A204.1 (cell line): ENCODE measurements around the gene KIF23.

Source experiments
- FAIRE-seq: peaks from 2 replicates; lab custom pipeline; 2012; peaks lifted over from hg19 to GRCh38; lab: Jason Lieb, UNC

Gene KIF23

GRCh38 chr15:69466733-69467132 lies 52.6 kb downstream of the KIF23 start:
- no peak for FAIRE-seq

GRCh38 chr15:69467636-69468035 lies 53.5 kb downstream of the KIF23 start:
- no peak for FAIRE-seq

GRCh38 chr15:69468241-69469121 lies 54.3 kb downstream of the KIF23 start:
- FAIRE-seq, result no peak

- FAIRE-seq, result no peak
Measured at GRCh38 chr15:69469467-69470201, 55.5 kb downstream of the KIF23 start.

- no peak for FAIRE-seq
Measured at GRCh38 chr15:69472046-69472445, 57.9 kb downstream of the KIF23 start.

- no peak for FAIRE-seq
Measured at GRCh38 chr15:69472562-69472961, 58.4 kb downstream of the KIF23 start.

GRCh38 chr15:69474291-69474690 lies 60.1 kb downstream of the KIF23 start:
- no peak for FAIRE-seq

GRCh38 chr15:69474846-69475455 lies 60.8 kb downstream of the KIF23 start:
- FAIRE-seq, result no peak

GRCh38 chr15:69475769-69476358 lies 61.7 kb downstream of the KIF23 start:
- FAIRE-seq, result peak; percentile 90

GRCh38 chr15:69476704-69477473 lies 62.7 kb downstream of the KIF23 start:
- no peak for FAIRE-seq

- no peak for FAIRE-seq
Measured at GRCh38 chr15:69478259-69478781, 64.2 kb downstream of the KIF23 start.

GRCh38 chr15:69479081-69479480 lies 64.9 kb downstream of the KIF23 start:
- no peak for FAIRE-seq

- FAIRE-seq, result no peak
Measured at GRCh38 chr15:69479971-69480370, 65.8 kb downstream of the KIF23 start.

GRCh38 chr15:69480932-69481331 lies 66.8 kb downstream of the KIF23 start:
- FAIRE-seq, result no peak

GRCh38 chr15:69482686-69483256 lies 68.6 kb downstream of the KIF23 start:
- FAIRE-seq, result no peak

GRCh38 chr15:69484837-69485236 lies 70.7 kb downstream of the KIF23 start:
- no peak for FAIRE-seq

- FAIRE-seq, result no peak
Measured at GRCh38 chr15:69486481-69487110, 72.4 kb downstream of the KIF23 start.

- no peak for FAIRE-seq
Measured at GRCh38 chr15:69489073-69489571, 75.0 kb downstream of the KIF23 start.

- FAIRE-seq, result no peak
Measured at GRCh38 chr15:69490356-69491037, 76.3 kb downstream of the KIF23 start.

GRCh38 chr15:69491038-69491505 lies 76.9 kb downstream of the KIF23 start:
- FAIRE-seq, result no peak
